Endothelial cell (in vitro differentiated cells): ENCODE measurements around the gene AADACL3. TPM values are rescaled to one million over a fixed set of nuclear protein-coding genes. Genes with fewer than 3 reads are reported as not detected.

Experiments used
- DNase-seq: peaks from one replicate; pipeline ENCODE4 v3.0.0; 2021; ENCODE audit warnings: low spot score
- H3K27ac Mint-ChIP-seq: one replicate; pipeline ENCODE4 v1.8.0; 2021; ENCODE audit warnings: mixed read lengths, inconsistent platforms; ENCODE audit not compliant: unreplicated experiment
- H3K27me3 Mint-ChIP-seq: one replicate; pipeline ENCODE4 v1.8.0; 2021; ENCODE audit warnings: mild to moderate bottlenecking, moderate library complexity, mixed read lengths, inconsistent platforms; ENCODE audit not compliant: unreplicated experiment
- H3K36me3 Mint-ChIP-seq: one replicate; pipeline ENCODE4 v1.8.0; 2021; ENCODE audit warnings: mild to moderate bottlenecking, low read depth, mixed read lengths, inconsistent platforms; ENCODE audit not compliant: unreplicated experiment
- H3K4me1 Mint-ChIP-seq: one replicate; pipeline ENCODE4 v1.8.0; 2021; ENCODE audit warnings: mild to moderate bottlenecking, mixed read lengths, inconsistent platforms; ENCODE audit not compliant: unreplicated experiment
- H3K4me3 Mint-ChIP-seq: one replicate; pipeline ENCODE4 v1.8.0; 2021; ENCODE audit warnings: mild to moderate bottlenecking, mixed read lengths, inconsistent platforms; ENCODE audit not compliant: unreplicated experiment
- H3K9me3 Mint-ChIP-seq: one replicate; pipeline ENCODE4 v1.8.0; 2021; ENCODE audit warnings: mixed read lengths, inconsistent platforms; ENCODE audit not compliant: unreplicated experiment
- total RNA-seq: library from RNA; stranded (reverse); fragmentation: NEBNext Ultra II Directional; extraction: Animal tissue kit (Norgen Biotek cat#: 25700); gene quantifications from one replicate; pipeline ENCODE4 v1.2.1, GENCODE V29; 2021; ENCODE audit not compliant: unreplicated experiment
- TF ChIP-seq, protein P1 (sequence below): fragments of 200-600 bp; sonication (generic); IDR thresholded peaks from one replicate; pipeline ENCODE4 v1.5.0; 2021; ENCODE audit warnings: antibody characterized with exemption; ENCODE audit not compliant: unreplicated experiment

AADACL3 gene
- total RNA-seq, 1 donor from 2014 or later: not detected

DNA sequence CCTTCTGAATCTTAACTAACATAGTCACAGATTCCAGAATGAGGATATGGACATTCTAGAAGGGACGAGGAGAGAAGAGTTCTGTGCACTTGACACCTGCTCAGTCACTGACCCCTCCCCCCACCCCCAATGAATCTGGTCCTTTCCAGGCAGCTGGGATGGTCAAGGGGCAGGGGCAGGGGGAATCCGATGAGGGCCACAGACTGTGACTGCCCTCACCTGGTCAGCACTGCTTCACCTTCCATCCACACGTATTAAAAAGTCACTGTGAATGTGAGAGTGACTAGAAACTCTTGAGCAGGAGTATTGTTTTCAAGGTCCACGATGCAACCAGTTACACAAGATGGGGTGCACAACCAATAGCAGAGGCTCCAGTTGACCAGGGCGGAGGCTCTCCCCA lies 48.1 kb downstream of the AADACL3 start:
- Mint-ChIP-seq H3K27me3 (no peaks in the 10 kb centered on the region), H3K4me1 (no peaks in the 10 kb centered on the region), H3K4me3 (no peak overlapping the region), H3K9me3 (no peaks in the 10 kb centered on the region), H3K27ac (no peak overlapping the region), H3K36me3 (no peaks in the 10 kb centered on the region)
- TF ChIP-seq, protein P1, sequence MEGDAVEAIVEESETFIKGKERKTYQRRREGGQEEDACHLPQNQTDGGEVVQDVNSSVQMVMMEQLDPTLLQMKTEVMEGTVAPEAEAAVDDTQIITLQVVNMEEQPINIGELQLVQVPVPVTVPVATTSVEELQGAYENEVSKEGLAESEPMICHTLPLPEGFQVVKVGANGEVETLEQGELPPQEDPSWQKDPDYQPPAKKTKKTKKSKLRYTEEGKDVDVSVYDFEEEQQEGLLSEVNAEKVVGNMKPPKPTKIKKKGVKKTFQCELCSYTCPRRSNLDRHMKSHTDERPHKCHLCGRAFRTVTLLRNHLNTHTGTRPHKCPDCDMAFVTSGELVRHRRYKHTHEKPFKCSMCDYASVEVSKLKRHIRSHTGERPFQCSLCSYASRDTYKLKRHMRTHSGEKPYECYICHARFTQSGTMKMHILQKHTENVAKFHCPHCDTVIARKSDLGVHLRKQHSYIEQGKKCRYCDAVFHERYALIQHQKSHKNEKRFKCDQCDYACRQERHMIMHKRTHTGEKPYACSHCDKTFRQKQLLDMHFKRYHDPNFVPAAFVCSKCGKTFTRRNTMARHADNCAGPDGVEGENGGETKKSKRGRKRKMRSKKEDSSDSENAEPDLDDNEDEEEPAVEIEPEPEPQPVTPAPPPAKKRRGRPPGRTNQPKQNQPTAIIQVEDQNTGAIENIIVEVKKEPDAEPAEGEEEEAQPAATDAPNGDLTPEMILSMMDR: no peak
- DNase-seq: no peak

DNA sequence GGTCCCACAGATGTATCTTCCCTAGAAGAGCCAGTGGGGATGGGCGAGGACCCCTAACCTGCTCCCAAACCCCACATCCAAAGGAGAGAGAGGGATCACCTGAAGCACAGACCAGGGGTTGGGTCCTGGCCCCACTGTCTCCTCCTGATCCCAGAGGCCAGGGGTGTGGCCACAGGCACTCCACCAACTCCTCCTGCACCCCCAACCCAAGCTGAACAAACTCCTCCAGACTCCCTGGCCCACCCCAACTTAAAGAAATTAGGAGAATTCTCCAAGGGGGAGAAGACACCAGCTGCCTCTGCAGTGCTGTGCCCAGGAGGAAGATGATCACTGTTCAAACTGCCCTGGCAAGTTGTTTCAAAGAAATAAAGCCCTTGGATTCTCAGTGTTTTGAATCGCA lies 53.1 kb downstream of the AADACL3 start:
- peaks cover 5% of the 10 kb centered on the region for H3K27me3 Mint-ChIP-seq
- DNase-seq: no peak
- peaks cover 4% of the 10 kb centered on the region for H3K9me3 Mint-ChIP-seq
- H3K36me3 Mint-ChIP-seq: no peaks in the 10 kb centered on the region
- H3K4me3 Mint-ChIP-seq: no peak overlapping the region
- no peak overlapping the region for H3K27ac Mint-ChIP-seq
- TF ChIP-seq, protein P1: no peak
- H3K4me1 Mint-ChIP-seq: no peaks in the 10 kb centered on the region

DNA sequence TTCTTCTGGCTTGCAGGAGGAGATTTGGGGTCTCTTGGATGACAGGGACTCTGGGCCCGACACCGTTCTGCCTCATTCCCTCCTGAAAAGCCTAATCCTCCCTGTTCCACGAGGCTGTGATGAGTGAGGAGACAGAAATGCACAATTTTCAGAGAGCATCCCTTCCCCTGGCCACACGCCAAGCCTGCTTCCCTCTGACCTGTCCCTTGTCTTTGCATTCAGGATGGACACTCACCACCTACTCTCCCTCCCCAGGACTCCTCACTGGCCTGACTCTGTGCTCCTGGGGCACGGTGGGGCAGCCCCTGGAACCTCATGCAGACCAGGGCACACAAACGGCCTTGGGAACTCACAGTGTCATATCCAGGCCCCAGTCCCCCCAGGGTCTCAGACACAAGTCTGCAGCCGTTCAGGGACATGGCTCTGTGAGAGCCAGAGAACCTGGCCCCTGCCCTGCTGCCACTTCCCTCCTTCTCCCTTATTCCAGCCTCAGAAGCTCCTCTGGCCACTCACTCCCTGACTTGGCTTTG lies 54.1 kb downstream of the AADACL3 start:
- Mint-ChIP-seq H3K27ac (no peak overlapping the region), H3K4me1 (no peaks in the 10 kb centered on the region), H3K36me3 (no peaks in the 10 kb centered on the region), H3K9me3 (peaks cover 4% of the 10 kb centered on the region), H3K4me3 (no peak overlapping the region), H3K27me3 (peaks cover 6% of the 10 kb centered on the region)
- DNase-seq: no peak
- TF ChIP-seq, protein P1: no peak

DNA sequence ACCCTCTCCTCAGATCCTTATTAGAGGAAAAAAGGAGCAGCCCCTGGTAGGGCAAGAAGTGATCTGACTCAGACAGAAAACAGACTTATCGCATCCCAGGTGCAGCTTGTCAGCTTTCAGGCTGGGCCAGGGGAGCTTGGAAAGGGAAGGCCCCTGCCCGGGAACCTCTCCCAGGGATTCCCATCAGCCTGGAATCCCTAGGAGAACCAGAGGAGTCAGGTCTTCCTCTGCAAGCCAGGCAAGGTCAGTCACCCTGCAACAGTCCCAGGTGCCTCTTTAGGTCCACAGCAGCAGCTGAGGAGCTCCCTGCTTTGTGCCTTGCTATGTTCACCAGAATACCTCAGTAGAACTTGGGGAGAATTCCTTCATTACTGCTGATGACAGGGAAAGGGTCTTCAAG lies 54.7 kb downstream of the AADACL3 start:
- no peak overlapping the region for H3K4me3 Mint-ChIP-seq
- peaks cover 6% of the 10 kb centered on the region for H3K27me3 Mint-ChIP-seq
- H3K4me1 Mint-ChIP-seq: no peaks in the 10 kb centered on the region
- no peak overlapping the region for H3K27ac Mint-ChIP-seq
- H3K9me3 Mint-ChIP-seq: peaks cover 4% of the 10 kb centered on the region
- TF ChIP-seq, protein P1: no peak
- no peak for DNase-seq
- no peaks in the 10 kb centered on the region for H3K36me3 Mint-ChIP-seq

DNA sequence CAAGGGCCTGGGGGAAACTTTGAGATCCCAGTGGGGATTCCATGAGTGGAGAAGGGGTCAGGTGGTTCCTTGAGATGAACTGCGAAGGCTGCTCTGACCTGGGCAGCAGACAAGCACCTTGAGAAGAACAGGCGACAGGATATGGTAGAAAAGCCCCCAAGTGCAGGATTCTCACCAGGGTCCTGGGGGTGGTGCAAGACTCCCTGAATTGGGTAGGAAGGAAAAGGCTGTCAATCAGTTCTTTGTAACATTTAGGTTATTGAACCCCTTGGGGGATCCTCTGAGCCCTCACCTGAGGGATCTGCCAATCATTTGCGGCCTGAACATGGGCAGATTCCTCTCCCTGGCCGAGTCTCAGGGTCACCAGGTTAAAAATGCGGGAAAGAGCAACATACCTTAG lies 55.3 kb downstream of the AADACL3 start:
- no peak for DNase-seq
- no peaks in the 10 kb centered on the region for H3K4me1 Mint-ChIP-seq
- no peaks in the 10 kb centered on the region for H3K36me3 Mint-ChIP-seq
- H3K9me3 Mint-ChIP-seq: peaks cover 4% of the 10 kb centered on the region
- peaks cover 6% of the 10 kb centered on the region for H3K27me3 Mint-ChIP-seq
- H3K27ac Mint-ChIP-seq: no peak overlapping the region
- TF ChIP-seq, protein P1: no peak
- H3K4me3 Mint-ChIP-seq: no peak overlapping the region
